GM21717 (cell line): ENCODE results near the gene CDT1.

Experiments
- ATAC-seq: cut with Tn5 transposase; IDR thresholded peaks from one replicate; pipeline ENCODE4 v1.9.1; 2021; ENCODE audit warnings: mild to moderate bottlenecking, moderate library complexity; ENCODE audit not compliant: unreplicated experiment

CDT1 gene

GRCh38 chr16:88804173-88804551 lies 573 bp downstream of the CDT1 start:
- no peak for ATAC-seq

DNA sequence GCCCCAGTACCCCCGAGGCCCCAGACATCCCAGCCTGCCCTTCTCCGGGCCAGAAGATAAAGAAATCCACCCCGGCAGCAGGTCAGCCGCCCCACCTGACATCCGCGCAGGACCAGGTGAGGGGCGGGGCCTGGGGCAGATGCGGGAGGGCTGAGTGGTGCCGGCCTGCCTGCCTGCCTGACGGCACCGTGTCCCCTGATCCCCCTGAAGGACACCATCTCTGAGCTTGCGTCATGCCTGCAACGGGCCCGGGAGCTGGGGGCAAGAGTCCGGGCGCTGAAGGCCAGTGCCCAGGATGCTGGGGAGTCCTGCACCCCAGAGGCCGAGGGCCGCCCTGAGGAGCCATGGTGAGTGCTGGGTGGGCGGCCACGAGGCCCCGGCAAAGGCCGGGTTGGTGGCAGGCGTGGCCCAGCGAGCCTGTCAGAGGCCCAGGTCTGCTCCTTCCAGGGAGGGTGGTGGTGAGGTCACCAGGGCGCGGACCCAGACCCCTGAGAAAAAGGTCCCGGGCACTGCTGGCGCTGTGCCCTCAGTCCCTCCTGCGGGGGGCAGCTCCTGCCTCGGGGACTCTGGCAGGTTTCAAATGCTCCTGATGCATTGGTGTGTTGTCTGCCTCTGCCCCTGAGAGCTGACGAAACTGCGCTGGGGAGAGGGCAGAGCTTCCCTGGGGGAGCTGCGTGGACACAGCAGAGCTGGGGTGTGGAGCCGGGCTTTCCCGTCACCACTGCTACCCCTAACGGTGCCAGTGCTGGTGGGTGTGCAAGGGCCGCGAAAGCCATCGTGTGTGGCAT lies 1.2 kb downstream of the CDT1 start:
- ATAC-seq, result no peak

GRCh38 chr16:88805340-88805715 lies 1.7 kb downstream of the CDT1 start:
- ATAC-seq, result no peak

- no peak for ATAC-seq
These were observed 2.4 kb downstream of the CDT1 start for GRCh38 chr16:88805887-88806393.

DNA sequence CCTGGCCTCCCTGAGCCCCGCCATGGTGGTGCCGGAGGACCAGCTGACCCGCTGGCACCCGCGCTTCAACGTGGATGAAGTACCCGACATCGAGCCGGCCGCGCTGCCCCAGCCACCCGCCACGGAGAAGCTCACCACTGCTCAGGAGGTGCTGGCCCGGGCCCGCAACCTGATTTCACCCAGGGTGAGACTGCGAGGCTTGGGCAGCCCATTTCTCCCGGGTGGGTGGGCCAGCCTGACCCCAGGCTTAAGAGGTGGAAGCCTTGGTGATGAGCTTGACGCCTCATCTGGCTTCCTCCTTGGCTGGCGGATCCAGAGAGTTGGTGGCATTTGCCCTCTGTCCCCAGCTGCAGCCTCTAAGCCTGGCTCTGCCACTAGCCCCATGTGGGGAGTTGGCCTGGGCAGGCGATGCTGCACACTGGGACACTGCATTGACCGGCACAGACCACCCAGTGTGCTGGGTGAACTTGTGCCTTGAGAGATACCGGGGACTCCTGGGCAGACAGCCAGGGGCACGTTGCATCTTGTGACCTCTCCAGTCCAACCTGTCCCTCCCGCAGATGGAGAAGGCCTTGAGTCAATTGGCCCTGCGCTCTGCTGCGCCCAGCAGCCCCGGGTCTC lies 3.0 kb downstream of the CDT1 start:
- no peak for ATAC-seq

GRCh38 chr16:88807142-88807625 lies 3.6 kb downstream of the CDT1 start:
- ATAC-seq, result no peak

- no peak for ATAC-seq
These were observed 4.3 kb downstream of the CDT1 start for GRCh38 chr16:88807626-88808453.

- ATAC-seq, result no peak
These were observed 5.6 kb downstream of the CDT1 start for GRCh38 chr16:88809068-88809675.

DNA sequence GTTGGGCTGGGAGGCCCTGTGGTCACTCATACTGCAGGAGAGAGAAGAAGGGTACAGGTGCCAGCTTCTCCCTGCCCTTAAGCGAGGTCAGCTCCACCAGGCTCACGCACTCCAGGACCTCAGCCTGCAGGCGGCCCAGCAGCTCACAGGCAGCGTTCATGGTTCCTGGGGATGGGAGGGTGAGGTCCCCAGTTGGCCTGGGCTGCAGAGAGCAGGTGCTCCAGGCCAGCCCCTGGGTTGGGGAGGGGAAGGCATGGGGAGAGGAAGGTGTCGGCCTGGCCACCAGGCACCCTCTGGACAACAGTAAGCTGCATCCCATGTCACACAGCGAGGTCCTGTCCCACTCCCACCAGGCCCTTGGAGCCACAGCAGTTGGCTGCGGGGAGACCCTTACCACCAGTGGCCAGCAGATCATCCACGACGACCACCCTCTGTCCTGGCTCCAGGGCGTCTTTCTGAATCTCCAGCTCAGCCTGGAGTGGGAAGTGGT lies 6.1 kb downstream of the CDT1 start:
- no peak for ATAC-seq

DNA sequence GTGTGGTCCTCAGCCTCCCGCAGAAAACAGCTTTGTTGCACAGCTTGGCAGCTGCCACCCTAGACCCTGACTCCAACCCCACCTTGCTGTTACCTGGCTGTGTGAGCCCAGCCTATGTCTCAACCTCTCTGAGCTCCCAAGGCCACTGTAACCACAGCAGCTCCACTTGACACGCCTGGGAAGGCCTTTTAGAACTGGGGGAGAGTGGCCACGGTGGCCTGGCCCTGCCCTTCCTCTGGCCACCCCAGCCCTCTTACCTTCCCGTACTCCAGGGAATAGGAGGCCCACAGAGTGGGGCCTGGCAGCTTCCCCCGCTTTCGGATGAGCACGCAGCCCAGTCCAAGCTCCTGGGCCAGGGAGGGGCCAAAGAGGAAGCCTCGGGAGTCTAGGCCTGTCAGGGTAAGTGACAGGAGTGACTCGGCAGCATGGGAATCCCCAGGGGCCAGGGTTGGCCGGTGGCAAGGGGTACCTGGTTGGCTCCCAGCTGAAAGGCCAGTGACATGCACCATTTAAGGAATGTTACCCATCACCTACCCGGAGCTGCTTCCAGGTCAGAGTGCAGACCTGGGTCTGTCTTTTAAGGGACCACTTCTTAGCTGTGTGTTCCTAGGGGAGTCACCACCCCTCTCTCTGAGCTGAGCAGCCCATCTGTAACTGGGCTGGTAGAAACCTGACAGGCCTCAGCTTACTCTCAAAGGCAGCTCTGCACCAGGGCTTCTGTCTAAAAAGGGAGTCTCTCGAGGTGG lies 6.8 kb downstream of the CDT1 start:
- no peak for ATAC-seq

DNA sequence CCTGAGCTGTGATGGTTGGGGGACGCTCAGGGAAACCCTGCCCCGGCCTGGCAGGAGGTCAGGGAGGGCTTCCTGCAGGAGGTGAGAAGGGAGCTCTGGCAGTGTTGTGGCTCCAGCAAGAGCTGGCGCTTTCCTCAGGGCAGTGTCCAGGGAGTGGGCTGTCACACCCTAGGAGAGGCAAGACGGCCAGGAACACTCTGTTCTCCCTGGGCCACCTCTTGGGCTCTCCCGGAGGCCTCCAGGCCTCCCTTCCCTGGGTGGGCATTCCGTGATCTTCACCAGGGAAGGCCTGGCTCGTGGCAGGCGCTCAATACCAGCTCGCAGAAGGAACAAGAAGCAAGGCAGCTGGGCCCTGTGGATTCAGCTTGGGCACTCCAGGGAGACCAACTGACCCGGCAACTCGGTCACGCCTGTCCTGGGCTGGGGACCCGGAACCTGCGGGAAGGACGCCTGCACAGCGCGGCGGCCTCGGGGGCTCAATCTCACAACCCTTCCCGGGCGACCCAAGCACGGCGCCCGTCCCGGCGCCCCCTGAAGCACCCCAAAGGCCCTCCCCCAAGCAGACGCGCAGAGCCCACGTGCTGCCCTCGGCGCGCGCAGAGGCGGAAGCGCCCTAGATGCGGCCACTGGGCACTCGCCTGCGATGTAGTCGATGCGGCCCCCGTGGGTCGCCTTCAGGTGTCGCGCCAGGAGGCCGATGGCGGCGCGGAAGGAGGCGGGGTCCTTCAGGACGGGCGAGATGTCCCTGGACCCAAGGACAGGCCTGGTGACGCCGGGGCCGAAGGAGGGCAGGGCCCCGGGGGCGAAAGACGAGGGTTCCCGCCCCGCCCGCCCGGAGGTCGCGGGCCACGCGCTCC lies 7.6 kb downstream of the CDT1 start:
- peak; percentile 34 for ATAC-seq

DNA sequence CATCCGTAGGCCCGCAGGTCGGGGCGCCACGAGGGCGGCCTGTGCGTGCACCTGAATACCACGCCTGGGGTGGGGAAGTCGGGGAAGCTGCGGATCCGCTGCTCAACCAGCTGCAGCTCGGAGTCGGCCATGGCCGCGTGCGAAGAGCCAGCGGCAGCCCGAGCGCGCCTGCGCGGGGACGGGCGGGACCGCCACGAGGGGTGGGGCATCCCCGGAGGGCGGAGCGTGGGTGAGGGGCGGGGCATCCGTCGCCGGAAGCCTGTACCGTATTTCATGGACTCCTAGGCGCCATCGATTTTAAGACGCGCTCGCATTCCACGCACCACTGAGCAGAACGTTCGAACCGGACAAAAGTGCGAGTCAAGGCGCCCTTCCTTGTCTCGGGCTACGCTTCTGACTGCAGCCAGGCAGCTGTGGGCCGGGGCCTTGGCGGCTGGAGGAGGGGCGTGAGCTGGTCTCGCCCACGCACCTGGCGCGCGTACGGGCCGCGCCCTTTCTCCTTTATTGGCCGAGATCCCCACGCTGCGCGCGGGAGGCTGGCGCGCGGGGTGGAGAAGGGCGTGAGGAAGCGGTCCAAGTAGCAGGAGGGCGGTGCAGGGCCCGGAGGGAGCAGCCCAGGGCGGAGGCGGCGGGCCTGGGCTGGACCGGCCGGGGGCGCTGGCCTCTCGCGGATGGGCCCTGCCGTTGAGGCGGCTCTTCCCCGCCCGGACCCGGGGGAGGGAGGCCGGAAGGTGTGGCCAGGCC lies 8.4 kb downstream of the CDT1 start, which contains the start of gene APRT:
TSS of gene APRT (minus strand) at position 160 of the 744 bp plus-strand sequence. CDS start at position 131, 29 bp downstream.
- peak; percentile 54 for ATAC-seq

GRCh38 chr16:88812513-88813268 lies 9.1 kb downstream of the CDT1 start:
- ATAC-seq, result no peak

GRCh38 chr16:88813269-88814143 lies 9.9 kb downstream of the CDT1 start:
- ATAC-seq, result no peak

DNA sequence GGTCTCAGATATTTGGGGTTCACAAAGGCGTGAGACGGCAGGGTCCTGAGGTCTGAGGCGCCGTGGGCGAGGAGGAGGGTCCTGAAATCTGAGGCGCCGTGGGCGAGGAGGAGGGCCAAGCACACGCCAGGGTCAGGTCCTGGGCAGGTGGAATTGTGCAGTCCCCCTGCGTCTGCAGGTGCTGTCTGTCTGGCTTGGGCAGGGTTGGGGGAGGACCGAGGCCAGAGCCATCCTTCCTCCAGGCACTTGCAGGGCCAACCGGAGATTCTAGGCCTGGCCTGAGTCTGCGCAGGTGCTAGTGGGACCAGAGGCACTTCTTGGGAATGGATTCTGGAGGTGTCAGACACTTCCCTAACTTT lies 10.5 kb downstream of the CDT1 start:
- no peak for ATAC-seq

DNA sequence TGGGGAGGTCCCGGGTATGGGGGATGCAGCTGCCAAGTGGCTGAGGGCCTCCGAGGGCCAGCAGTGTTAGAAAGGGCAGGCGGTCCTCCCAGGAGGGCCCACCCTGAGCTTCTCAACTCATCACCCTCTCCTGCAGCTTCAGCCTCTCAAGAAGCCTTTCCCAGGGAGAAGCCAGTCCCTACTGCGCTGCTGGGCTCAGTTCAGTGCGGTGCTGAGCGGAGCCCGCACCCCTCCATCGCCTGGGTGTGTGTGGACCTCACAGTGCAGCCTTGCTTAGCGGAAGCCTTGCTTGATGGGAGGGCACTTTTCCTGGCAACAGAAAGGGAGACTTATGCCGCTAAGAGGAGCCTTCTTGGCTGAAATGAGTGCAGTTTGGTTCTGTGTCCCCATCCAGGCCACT lies 11.6 kb downstream of the CDT1 start:
- ATAC-seq, result no peak
